Measurements from ENCODE around the gene PLEKHG2. TPM values are rescaled to one million over a fixed set of nuclear protein-coding genes. Genes with fewer than 3 reads are reported as not detected.
A peak's percentile ranks its signal among the peaks of the same experiment; 100 is the strongest.
"Not testable (repeated sequence)": the region's sequence is repeated elsewhere in the genome, so short reads cannot be mapped to it uniquely, and the experiment has no call there.

The PLEKHG2 gene
- total RNA-seq = 10 to 100 TPM; 29.1 to 40.0 TPM

- peaks cover 17% of the 10 kb centered on the region for H3K36me3 Mint-ChIP-seq
- peak; percentile 97 for DNase-seq
- H3K27ac Mint-ChIP-seq = peak within 1 kb of the TSS; percentile 93
- H3K4me3 Mint-ChIP-seq = peak within 1 kb of the TSS; percentile 89
- H3K9me3 Mint-ChIP-seq = no peaks in the 10 kb centered on the region
- H3K4me1 Mint-ChIP-seq = peaks cover 34% of the 10 kb centered on the region
- H3K27me3 Mint-ChIP-seq = peaks cover 4% of the 10 kb centered on the region
Observed at GRCh38 chr19:39412100-39412866, at the start of gene PLEKHG2. Gene PLEKHG2 (plus strand): TSS chr19:39412669. CDS start chr19:39414087, 1,418 bp downstream.

GRCh38 chr19:39362682-39363657 is 49.5 kb upstream of the PLEKHG2 start:
- H3K9me3 Mint-ChIP-seq = no peaks in the 10 kb centered on the region
- no peak overlapping the region for H3K4me3 Mint-ChIP-seq
- DNase-seq = no peak
- no peaks in the 10 kb centered on the region for H3K27me3 Mint-ChIP-seq
- H3K27ac Mint-ChIP-seq = no peak overlapping the region
- H3K4me1 Mint-ChIP-seq = no peaks in the 10 kb centered on the region
- H3K36me3 Mint-ChIP-seq = peaks cover 5% of the 10 kb centered on the region

- H3K36me3 Mint-ChIP-seq = peaks cover 5% of the 10 kb centered on the region
- no peaks in the 10 kb centered on the region for H3K27me3 Mint-ChIP-seq
- no peak overlapping the region for H3K27ac Mint-ChIP-seq
- H3K4me1 Mint-ChIP-seq = no peaks in the 10 kb centered on the region
- DNase-seq = no peak
- no peak overlapping the region for H3K4me3 Mint-ChIP-seq
- no peaks in the 10 kb centered on the region for H3K9me3 Mint-ChIP-seq
Observed at GRCh38 chr19:39363901-39364457, 48.5 kb upstream of the PLEKHG2 start.

- DNase-seq = no peak
- no peaks in the 10 kb centered on the region for H3K9me3 Mint-ChIP-seq
- H3K27me3 Mint-ChIP-seq = no peaks in the 10 kb centered on the region
- H3K4me1 Mint-ChIP-seq = no peaks in the 10 kb centered on the region
- H3K4me3 Mint-ChIP-seq = no peak overlapping the region
- H3K36me3 Mint-ChIP-seq = no peaks in the 10 kb centered on the region
- no peak overlapping the region for H3K27ac Mint-ChIP-seq
Observed at GRCh38 chr19:39365531-39365930, 46.9 kb upstream of the PLEKHG2 start.

- no peak overlapping the region for H3K27ac Mint-ChIP-seq
- H3K27me3 Mint-ChIP-seq = no peaks in the 10 kb centered on the region
- no peaks in the 10 kb centered on the region for H3K4me1 Mint-ChIP-seq
- DNase-seq = no peak
- peaks cover 5% of the 10 kb centered on the region for H3K36me3 Mint-ChIP-seq
- H3K4me3 Mint-ChIP-seq = no peak overlapping the region
- H3K9me3 Mint-ChIP-seq = no peaks in the 10 kb centered on the region
Observed at GRCh38 chr19:39369200-39369599, 43.3 kb upstream of the PLEKHG2 start.

GRCh38 chr19:39370735-39371134 is 41.7 kb upstream of the PLEKHG2 start:
- no peak for DNase-seq
- no peaks in the 10 kb centered on the region for H3K9me3 Mint-ChIP-seq
- no peaks in the 10 kb centered on the region for H3K4me1 Mint-ChIP-seq
- no peak overlapping the region for H3K27ac Mint-ChIP-seq
- peaks cover 6% of the 10 kb centered on the region for H3K36me3 Mint-ChIP-seq
- H3K4me3 Mint-ChIP-seq = no peak overlapping the region
- H3K27me3 Mint-ChIP-seq = no peaks in the 10 kb centered on the region

- H3K4me3 Mint-ChIP-seq = no peak overlapping the region
- peaks cover 6% of the 10 kb centered on the region for H3K36me3 Mint-ChIP-seq
- peak overlapping the region; percentile 30 for H3K27ac Mint-ChIP-seq
Observed at GRCh38 chr19:39372047-39372802, 40.2 kb upstream of the PLEKHG2 start.

GRCh38 chr19:39372941-39373340 is 39.5 kb upstream of the PLEKHG2 start:
- Mint-ChIP-seq H3K4me1 (no peaks in the 10 kb centered on the region), H3K4me3 (no peak overlapping the region), H3K27ac (no peak overlapping the region), H3K36me3 (peaks cover 8% of the 10 kb centered on the region), H3K9me3 (no peaks in the 10 kb centered on the region), H3K27me3 (no peaks in the 10 kb centered on the region)
- no peak for DNase-seq

More at GRCh38 chr19:39372047-39372802, 40.2 kb upstream of the PLEKHG2 start:
- Mint-ChIP-seq H3K27me3 (no peaks in the 10 kb centered on the region), H3K4me1 (no peaks in the 10 kb centered on the region), H3K9me3 (no peaks in the 10 kb centered on the region)
- DNase-seq = no peak

GRCh38 chr19:39375929-39376328 is 36.5 kb upstream of the PLEKHG2 start:
- H3K36me3 Mint-ChIP-seq = peaks cover 9% of the 10 kb centered on the region
- H3K9me3 Mint-ChIP-seq = no peaks in the 10 kb centered on the region

GRCh38 chr19:39377373-39378362 is 34.8 kb upstream of the PLEKHG2 start:
- Mint-ChIP-seq H3K27me3 (no peaks in the 10 kb centered on the region), H3K27ac (no peak overlapping the region), H3K9me3 (no peaks in the 10 kb centered on the region), H3K4me3 (no peak overlapping the region), H3K4me1 (no peaks in the 10 kb centered on the region), H3K36me3 (peaks cover 10% of the 10 kb centered on the region)
- DNase-seq = no peak

More at GRCh38 chr19:39375929-39376328, 36.5 kb upstream of the PLEKHG2 start:
- Mint-ChIP-seq H3K4me3 (no peak overlapping the region), H3K4me1 (no peaks in the 10 kb centered on the region), H3K27me3 (no peaks in the 10 kb centered on the region), H3K27ac (no peak overlapping the region)
- no peak for DNase-seq

GRCh38 chr19:39379366-39379765 is 33.1 kb upstream of the PLEKHG2 start:
- H3K27ac Mint-ChIP-seq, H3K4me3 Mint-ChIP-seq: not testable (repeated sequence)
- peaks cover 10% of the 10 kb centered on the region for H3K36me3 Mint-ChIP-seq

GRCh38 chr19:39379865-39380396 is 32.5 kb upstream of the PLEKHG2 start:
- no peak overlapping the region for H3K27ac Mint-ChIP-seq
- H3K4me3 Mint-ChIP-seq = no peak overlapping the region
- no peaks in the 10 kb centered on the region for H3K4me1 Mint-ChIP-seq
- H3K9me3 Mint-ChIP-seq = no peaks in the 10 kb centered on the region
- H3K27me3 Mint-ChIP-seq = no peaks in the 10 kb centered on the region
- DNase-seq = no peak
- H3K36me3 Mint-ChIP-seq = peaks cover 10% of the 10 kb centered on the region

More at GRCh38 chr19:39379366-39379765, 33.1 kb upstream of the PLEKHG2 start:
- not testable (repeated sequence) for H3K27me3 Mint-ChIP-seq, H3K9me3 Mint-ChIP-seq, H3K4me1 Mint-ChIP-seq, DNase-seq

All from activated naive CD8-positive, alpha-beta T cell treated with anti-CD3 and anti-CD28 coated beads for 36 hours (primary cell).